ENCODE data around the gene KRTAP2-4. TPM values are rescaled to one million over a fixed set of nuclear protein-coding genes. Genes with fewer than 3 reads are reported as not detected.

KRTAP2-4 gene
- polyA plus RNA-seq, 3 donors, result not detected

GRCh38 chr17:41082626-41083025 is 16.9 kb upstream of the KRTAP2-4 start:
- Mint-ChIP-seq H3K4me1 (no peaks in the 10 kb centered on the region), H3K9me3 (peaks cover 0 to 5% (median 0%) of the 10 kb centered on the region in 7 donors), H3K27me3 (ENCODE audit: low read depth in 3 of 3) (peaks cover 0 to 2% (median under 1%) of the 10 kb centered on the region in 3 donors), H3K27ac (no peak overlapping the region), H3K4me3 (no peak overlapping the region), H3K36me3 (no peaks in the 10 kb centered on the region)
- WGBS (ENCODE audit: insufficient coverage), result 95% methylated on average over 2 of the region's 4 CpGs
- intact Hi-C loops (cut with micrococcal nuclease), result no loop called here
- DNase-seq, result no peak
- no peak overlapping the region for H3K9ac ChIP-seq (ENCODE audit: insufficient read depth, low read length, poor library complexity, severe bottlenecking)
- H3K4me1 ChIP-seq (ENCODE audit: control insufficient read depth in 1 of 2, insufficient read depth in 2 of 2, low read length in 2 of 2), result no peaks in the 10 kb centered on the region
- no peaks in the 10 kb centered on the region for H3K9me3 ChIP-seq (replicated peaks in 1 of 2; ENCODE audit: control insufficient read depth in 1 of 2, insufficient read depth in 1 of 2, low read length in 2 of 2)
- no peaks in the 10 kb centered on the region for H3K36me3 ChIP-seq (replicated peaks in 1 of 2; ENCODE audit: control insufficient read depth in 1 of 2, insufficient read depth in 2 of 2, low read length in 2 of 2)
- no peak overlapping the region for H2AFZ ChIP-seq (ENCODE audit: insufficient read depth, low read depth, low read length, poor library complexity, severe bottlenecking)
- no peaks in the 10 kb centered on the region for H3K27me3 ChIP-seq (ENCODE audit: control insufficient read depth in 2 of 2, insufficient read depth in 2 of 2, low read length in 2 of 2)
- no peak for TF ChIP-seq CTCF (IDR thresholded peaks at IDR 0.05)
- no peak overlapping the region for H3K4me2 ChIP-seq (replicated peaks; ENCODE audit: extremely low read depth, low read length, poor library complexity, severe bottlenecking)
- H3K79me2 ChIP-seq (ENCODE audit: insufficient read depth, low read length), result no peaks in the 10 kb centered on the region
- no peaks in the 10 kb centered on the region for H4K20me1 ChIP-seq (ENCODE audit: insufficient read depth, low read length)
- no peak overlapping the region for H3K4me3 ChIP-seq (replicated peaks in 1 of 3; ENCODE audit: low read depth in 2 of 3, low read length in 3 of 3)
- no peak overlapping the region for H3K27ac ChIP-seq (ENCODE audit: low read depth in 1 of 2, low read length in 2 of 2)

- no peak for DNase-seq
- H3K27ac ChIP-seq (ENCODE audit: low read depth in 1 of 2, low read length in 2 of 2), result no peak overlapping the region
- H3K79me2 ChIP-seq (ENCODE audit: insufficient read depth, low read length), result no peaks in the 10 kb centered on the region
- H3K4me2 ChIP-seq (replicated peaks; ENCODE audit: extremely low read depth, low read length, poor library complexity, severe bottlenecking), result no peak overlapping the region
- H3K27me3 ChIP-seq (ENCODE audit: control insufficient read depth in 2 of 2, insufficient read depth in 2 of 2, low read length in 2 of 2), result no peaks in the 10 kb centered on the region
- Mint-ChIP-seq H3K9me3 (peaks cover 0 to 8% (median 5%) of the 10 kb centered on the region in 7 donors), H3K27ac (no peak overlapping the region), H3K27me3 (ENCODE audit: low read depth in 3 of 3) (peaks cover 2 to 5% (median 3%) of the 10 kb centered on the region in 3 donors), H3K4me1 (no peaks in the 10 kb centered on the region), H3K36me3 (no peaks in the 10 kb centered on the region), H3K4me3 (no peak overlapping the region)
- H3K9ac ChIP-seq (ENCODE audit: insufficient read depth, low read length, poor library complexity, severe bottlenecking), result no peak overlapping the region
- H3K36me3 ChIP-seq (replicated peaks in 1 of 2; ENCODE audit: control insufficient read depth in 1 of 2, insufficient read depth in 2 of 2, low read length in 2 of 2), result no peaks in the 10 kb centered on the region
- H4K20me1 ChIP-seq (ENCODE audit: insufficient read depth, low read length), result no peaks in the 10 kb centered on the region
- TF ChIP-seq CTCF (IDR thresholded peaks at IDR 0.05), result no peak
- intact Hi-C loops (cut with micrococcal nuclease), result no loop called here
- H3K4me1 ChIP-seq (ENCODE audit: control insufficient read depth in 1 of 2, insufficient read depth in 2 of 2, low read length in 2 of 2), result no peaks in the 10 kb centered on the region
- H3K9me3 ChIP-seq (replicated peaks in 1 of 2; ENCODE audit: control insufficient read depth in 1 of 2, insufficient read depth in 1 of 2, low read length in 2 of 2), result no peaks in the 10 kb centered on the region
- no peak overlapping the region for H3K4me3 ChIP-seq (replicated peaks in 1 of 3; ENCODE audit: low read depth in 2 of 3, low read length in 3 of 3)
- no peak overlapping the region for H2AFZ ChIP-seq (ENCODE audit: insufficient read depth, low read depth, low read length, poor library complexity, severe bottlenecking)
These were observed 11.1 kb upstream of the KRTAP2-4 start for GRCh38 chr17:41076788-41077187.
